Left lung (tissue), 14 donors: ENCODE measurements around the gene THAP10. TPM values are rescaled to one million over a fixed set of nuclear protein-coding genes. Genes with fewer than 3 reads are reported as not detected.
A peak's percentile ranks its signal among the peaks of the same experiment; 100 is the strongest.

ENCODE experiments used
- ATAC-seq: fragments of 200-7000 bp; cut with Tn5 transposase; one replicate; pipeline ENCODE4 v1.9.1; 2020; ENCODE audit warnings: moderate library complexity
- DNase-seq, 4 donors: peaks; one replicate each; pipeline ENCODE4 v3.0.0-alpha.2; 2013 to 2020
- H3K27ac ChIP-seq, 2 donors: fragments of 200-600 bp; sonication (generic) in 1 of 2; one replicate each; pipeline versions ENCODE4 v1.5.0 to v1.8.0; 2020 to 2021
- H3K27me3 ChIP-seq, 2 donors: fragments of 200-600 bp; sonication (generic) in 1 of 2; one replicate each; pipeline versions ENCODE4 v1.5.0 to v1.8.0; 2020 to 2021
- H3K36me3 ChIP-seq, 2 donors: fragments of 200-600 bp; sonication (generic) in 1 of 2; one replicate each; pipeline versions ENCODE4 v1.5.0 to v1.8.0; 2020 to 2021
- H3K4me1 ChIP-seq, 2 donors: fragments of 200-600 bp; one replicate each; pipeline ENCODE4 v1.8.0; 2021
- H3K4me3 ChIP-seq, 2 donors: fragments of 200-600 bp; sonication (generic) in 1 of 2; one replicate each; pipeline versions ENCODE4 v1.5.0 to v1.8.0; 2020 to 2021; ENCODE audit warnings: mild to moderate bottlenecking in 1 of 2
- H3K9me3 ChIP-seq, 2 donors: fragments of 200-600 bp; sonication (generic) in 1 of 2; one replicate each; pipeline versions ENCODE4 v1.5.0 to v1.8.0; 2020 to 2021
- CTCF ChIP-seq, 2 donors: fragments of 200-600 bp; sonication (generic) in 1 of 2; IDR thresholded peaks; one replicate each; pipeline versions ENCODE4 v1.5.0 to v1.8.0; 2021; ENCODE audit warnings: antibody characterized with exemption in 2 of 2
- intact Hi-C, 2 donors: fragments of 100-400 bp; cut with DNase I; formaldehyde crosslinking; loops; one replicate each; pipeline versions ENCODE4 v1.11.2 to v1.14.2; 2022
- long read RNA-seq, 12 donors: library from polyadenylated mRNA in 2 of 12; unstranded in 2 of 12; transcript quantifications; one replicate each; pipeline ENCODE4 v2.0.0 and lab custom pipeline, GENCODE V29; 2019 to 2026
- polyA plus RNA-seq, 6 donors: library from polyadenylated mRNA; unstranded; fragments of 120-200 nt; gene quantifications; one replicate each; pipeline ENCODE4 v1.2.1, GENCODE V29; 2013; ENCODE audit not compliant: insufficient read length in 6 of 6
- total RNA-seq, 2 donors: library from RNA; stranded (reverse); fragmentation: NEBNext Ultra II Directional; extraction: Animal tissue kit (Norgen Biotek cat#: 25700); gene quantifications; one replicate each; pipeline ENCODE4 v1.2.1, GENCODE V29; 2021
- donor health status: DM: no; HTN: yes; CAD: no.
- donor health status: DM: no; HTN: no; CAD: no.

The THAP10 gene
- 1 to 10 TPM; 1.8 to 2.2 TPM for total RNA-seq
- polyA plus RNA-seq: 1 to 10 TPM; 5.3 to 7.6 (median 6.2) TPM
- long read RNA-seq, donor 1, transcript THAP10-201 (3 exons, 2,399 nt): major isoform, 5 of 6 reads
- long read RNA-seq, donor 1, partial matches to known transcripts: 0 of 6 reads
- long read RNA-seq, donor 1, other reads (novel, unspliced or antisense): 0 of 6 reads
- long read RNA-seq, donor 2, transcript THAP10-201 (3 exons, 2,399 nt): major isoform, 5 of 5 reads
- long read RNA-seq, donor 2, partial matches to known transcripts: 0 of 5 reads
- long read RNA-seq, donor 2, other reads (novel, unspliced or antisense): 0 of 5 reads
- long read RNA-seq, donor 3, partial matches to known transcripts: 0 of 3 reads
- long read RNA-seq, donor 3, other reads (novel, unspliced or antisense): 0 of 3 reads
- long read RNA-seq, donor 4, partial matches to known transcripts: 0 of 1 reads
- long read RNA-seq, donor 4, other reads (novel, unspliced or antisense): 0 of 1 reads
- long read RNA-seq, donor 5, partial matches to known transcripts: 7 of 7 reads
- long read RNA-seq, donor 5, other reads (novel, unspliced or antisense): 0 of 7 reads
- long read RNA-seq, donor 6, partial matches to known transcripts: 18 of 18 reads
- long read RNA-seq, donor 6, other reads (novel, unspliced or antisense): 0 of 18 reads
- long read RNA-seq, donor 7: 0 reads
- long read RNA-seq, donor 8: 0 reads
- long read RNA-seq, donor 9: 0 reads
- long read RNA-seq, donor 10, partial matches to known transcripts: 0 of 1 reads
- long read RNA-seq, donor 10, other reads (novel, unspliced or antisense): 0 of 1 reads
- long read RNA-seq, donor 11: 0 reads
- long read RNA-seq, donor 12, partial matches to known transcripts: 0 of 3 reads
- long read RNA-seq, donor 12, other reads (novel, unspliced or antisense): 0 of 3 reads

DNA sequence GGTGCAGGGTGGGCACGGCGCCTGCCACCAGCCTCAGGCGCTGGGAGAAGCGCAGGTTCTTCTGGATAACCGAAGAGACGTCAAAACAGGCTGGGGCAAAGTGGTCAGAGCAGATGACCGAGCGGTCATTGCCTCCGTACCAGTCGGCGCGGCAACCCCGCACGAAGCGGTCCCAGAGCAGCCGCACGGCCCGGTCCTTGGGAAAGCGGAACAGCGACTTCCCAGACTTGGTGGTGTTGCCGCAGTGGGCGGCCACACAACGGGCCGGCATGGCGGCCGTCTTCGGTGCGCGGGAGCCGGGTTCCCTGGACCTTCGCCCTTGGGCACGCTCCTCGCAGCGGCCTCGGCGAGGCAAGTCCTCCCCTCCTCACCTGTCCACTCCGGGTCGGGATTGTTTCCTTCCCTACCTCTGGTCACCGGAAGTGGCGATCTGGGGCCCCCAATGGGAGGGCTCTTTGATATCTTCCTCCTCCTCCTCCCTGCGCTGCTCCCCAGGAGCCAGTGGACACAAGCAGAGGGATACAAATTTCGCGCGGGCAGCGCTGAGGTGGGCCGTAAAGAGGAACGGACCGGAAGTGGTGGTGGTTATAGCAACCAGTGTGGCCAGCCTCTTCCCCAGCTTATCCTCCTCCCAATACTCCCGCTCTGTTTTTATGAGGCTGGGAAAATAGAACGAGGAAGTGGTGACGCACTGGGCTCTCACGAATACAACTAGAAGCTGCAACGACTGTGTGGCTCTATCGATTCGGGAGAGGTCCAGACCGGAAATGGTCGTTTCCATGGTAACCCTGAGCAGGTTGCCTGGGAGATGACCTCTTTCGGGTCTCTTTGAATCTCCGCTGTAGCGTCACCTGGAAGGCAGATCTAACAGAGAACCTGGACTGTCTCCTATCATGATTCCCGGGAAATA, at the start of gene THAP10, which contains the start of gene LRRC49:
Gene THAP10, minus strand, starts transcription at position 432 of the 910 bp plus-strand sequence. Its CDS starts 161 bp downstream, at position 271.
Gene LRRC49, plus strand, starts transcription at position 825 of the 910 bp plus-strand sequence. Its CDS starts 69 bp downstream, at position 894.
- DNase-seq: peak; percentile 87 to 94 (median 91)
- TF ChIP-seq CTCF (IDR thresholded peaks at IDR 0.05): no peak
- Histone ChIP-seq H3K36me3 (no peaks in the 10 kb centered on the region), H3K27ac (peak within 1 kb of the TSS; percentile 48 to 70), H3K4me3 (peak within 1 kb of the TSS; percentile 61 to 97), H3K4me1 (peaks cover 0 to 13% of the 10 kb centered on the region in 2 donors), H3K9me3 (no peaks in the 10 kb centered on the region), H3K27me3 (peaks cover 0 to 8% of the 10 kb centered on the region in 2 donors)
- intact Hi-C loops: no loop called here
- peak; percentile 96 for ATAC-seq

GRCh38 chr15:70936326-70936725, 44.1 kb upstream of the THAP10 start:
- ATAC-seq (peak; percentile 26), DNase-seq (peak in 1 of 4 donors; percentile 37)
- intact Hi-C loops: no loop called here
- Histone ChIP-seq H3K27me3 (no peaks in the 10 kb centered on the region), H3K36me3 (no peaks in the 10 kb centered on the region), H3K27ac (no peak overlapping the region), H3K4me1 (no peaks in the 10 kb centered on the region), H3K4me3 (no peak overlapping the region), H3K9me3 (no peaks in the 10 kb centered on the region)
- TF ChIP-seq CTCF (IDR thresholded peaks at IDR 0.05): no peak

GRCh38 chr15:70935631-70936030, 43.4 kb upstream of the THAP10 start:
- H3K27ac ChIP-seq: no peak overlapping the region
- no peak for ATAC-seq
- DNase-seq: no peak

DNA sequence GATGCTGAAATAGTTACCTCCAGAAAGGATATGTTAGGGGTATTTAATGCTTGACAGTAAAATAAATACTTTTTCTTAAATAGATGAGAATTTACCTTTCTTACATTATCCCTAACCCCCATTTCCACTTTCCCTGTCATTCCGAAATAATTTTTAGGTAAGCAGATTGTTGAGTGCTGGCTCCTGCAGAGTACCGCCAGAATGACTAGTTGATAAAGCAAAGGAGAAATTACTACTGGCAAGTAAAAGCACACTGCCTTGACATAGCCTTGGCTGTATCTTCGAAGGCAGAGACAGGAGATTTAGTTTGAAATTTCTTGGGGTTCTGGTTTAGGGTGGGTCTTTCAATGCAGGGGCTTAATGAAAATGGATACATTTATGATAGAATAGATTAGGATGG, 41.2 kb upstream of the THAP10 start:
- TF ChIP-seq CTCF (IDR thresholded peaks at IDR 0.05): no peak
- H3K4me1 ChIP-seq: no peaks in the 10 kb centered on the region
- intact Hi-C loops: no loop called here
- ATAC-seq (no peak), DNase-seq (no peak)
- H3K4me3 ChIP-seq: no peak overlapping the region
- H3K9me3 ChIP-seq: no peaks in the 10 kb centered on the region
- H3K27me3 ChIP-seq: no peaks in the 10 kb centered on the region
- no peaks in the 10 kb centered on the region for H3K36me3 ChIP-seq
- no peak overlapping the region for H3K27ac ChIP-seq

More at GRCh38 chr15:70935631-70936030, 43.4 kb upstream of the THAP10 start:
- Histone ChIP-seq H3K36me3 (no peaks in the 10 kb centered on the region), H3K4me1 (no peaks in the 10 kb centered on the region), H3K27me3 (no peaks in the 10 kb centered on the region), H3K9me3 (no peaks in the 10 kb centered on the region), H3K4me3 (no peak overlapping the region)
- intact Hi-C loops: no loop called here
- TF ChIP-seq CTCF (IDR thresholded peaks at IDR 0.05): no peak
